H9 (cell line): ENCODE data around the gene DAPK2. TPM values are rescaled to one million over a fixed set of nuclear protein-coding genes. Genes with fewer than 3 reads are reported as not detected.

Experiments
- DNase-seq: peaks from one replicate; pipeline ENCODE4 v3.0.0-alpha.2; 2017
- H2AFZ ChIP-seq: one replicate; pipeline ENCODE4 v1.6.1; 2013; ENCODE audit warnings: mild to moderate bottlenecking, low read length, control low read depth, moderate library complexity
- H2AK5ac ChIP-seq: 2 replicates; pipeline ENCODE4 v1.6.1; 2013; ENCODE audit warnings: low read length, control low read depth, mixed read lengths; ENCODE audit not compliant: insufficient read length
- H2BK120ac ChIP-seq: one replicate; pipeline ENCODE4 v1.6.1; 2013; ENCODE audit warnings: low read depth, mild to moderate bottlenecking, low read length, control low read depth, inconsistent platforms; ENCODE audit not compliant: poor library complexity, severe bottlenecking
- H2BK12ac ChIP-seq: 2 replicates; pipeline ENCODE4 v1.6.1; 2013; ENCODE audit warnings: low read length, control low read depth, mixed read lengths, low read depth; ENCODE audit not compliant: insufficient read length
- H2BK15ac ChIP-seq: 2 replicates; pipeline ENCODE4 v1.6.1; 2013; ENCODE audit warnings: low read depth, low read length, control low read depth
- H2BK20ac ChIP-seq: one replicate; pipeline ENCODE4 v1.6.1; 2013; ENCODE audit warnings: low read depth, mild to moderate bottlenecking, low read length, control low read depth, inconsistent platforms; ENCODE audit not compliant: poor library complexity, severe bottlenecking
- H2BK5ac ChIP-seq: 2 replicates; pipeline ENCODE4 v1.6.1; 2013; ENCODE audit warnings: low read length, control low read depth, mixed read lengths; ENCODE audit not compliant: insufficient read length
- H3K14ac ChIP-seq: 2 replicates; pipeline ENCODE4 v1.6.1; 2013; ENCODE audit warnings: low read length, control low read depth; ENCODE audit not compliant: insufficient read depth
- H3K18ac ChIP-seq: 2 replicates; pipeline ENCODE4 v1.6.1; 2013; ENCODE audit warnings: low read depth, mild to moderate bottlenecking, mixed read lengths, low read length, control low read depth; ENCODE audit not compliant: insufficient read length
- H3K23ac ChIP-seq: 2 replicates; pipeline ENCODE4 v1.6.1; 2013; ENCODE audit warnings: low read length, control low read depth, mixed read lengths, low read depth; ENCODE audit not compliant: insufficient read length
- H3K23me2 ChIP-seq: 2 replicates; pipeline ENCODE4 v1.6.1; 2013; ENCODE audit warnings: low read depth, mild to moderate bottlenecking, mixed read lengths, low read length, control low read depth; ENCODE audit not compliant: insufficient read length, poor library complexity, severe bottlenecking
- H3K27ac ChIP-seq: 2 replicates; pipeline ENCODE4 v1.5.1; 2013; ENCODE audit warnings: low read length, control low read depth, mixed read lengths, low read depth; ENCODE audit not compliant: insufficient read length
- H3K27me3 ChIP-seq: 2 replicates; pipeline ENCODE4 v1.6.1; 2013; ENCODE audit warnings: low read length, control low read depth, inconsistent platforms; ENCODE audit not compliant: insufficient read depth
- H3K4ac ChIP-seq: 2 replicates; pipeline ENCODE4 v1.6.1; 2013; ENCODE audit warnings: low read depth, mild to moderate bottlenecking, control low read depth, inconsistent platforms, low read length, moderate library complexity
- H3K4me1 ChIP-seq: 2 replicates; pipeline ENCODE4 v1.6.1; 2013; ENCODE audit warnings: low read length, control low read depth, inconsistent platforms; ENCODE audit not compliant: insufficient read depth
- H3K4me2 ChIP-seq: 2 replicates; pipeline ENCODE4 v1.6.1; 2013; ENCODE audit warnings: low read length, control low read depth, mixed read lengths; ENCODE audit not compliant: insufficient read length, insufficient read depth
- H3K56ac ChIP-seq: 2 replicates; pipeline ENCODE4 v1.6.1; 2013; ENCODE audit warnings: low read depth, mild to moderate bottlenecking, mixed read lengths, low read length, control low read depth; ENCODE audit not compliant: insufficient read length
- H3K79me1 ChIP-seq: 2 replicates; pipeline ENCODE4 v1.6.1; 2013; ENCODE audit warnings: low read depth, mild to moderate bottlenecking, moderate library complexity, low read length, control low read depth, inconsistent platforms; ENCODE audit not compliant: insufficient read depth, poor library complexity, severe bottlenecking
- H3K79me2 ChIP-seq: 2 replicates; pipeline ENCODE4 v1.6.1; 2013; ENCODE audit warnings: low read length, control low read depth, inconsistent platforms; ENCODE audit not compliant: insufficient read depth
- H3K9ac ChIP-seq: 2 replicates; pipeline ENCODE4 v1.6.1; 2013; ENCODE audit warnings: low read length, control low read depth, mixed read lengths; ENCODE audit not compliant: insufficient read length; ENCODE audit errors: extremely low read depth
- H3K9me3 ChIP-seq: one replicate; pipeline ENCODE4 v1.6.1; 2013; ENCODE audit warnings: low read depth, low read length, inconsistent platforms; ENCODE audit not compliant: control insufficient read depth
- H3T11ph ChIP-seq: one replicate; pipeline ENCODE4 v1.6.1; 2013; ENCODE audit warnings: mild to moderate bottlenecking, low read length, control low read depth, inconsistent platforms
- H4K20me1 ChIP-seq: one replicate; pipeline ENCODE4 v1.6.1; 2013; ENCODE audit not compliant: control insufficient read depth, insufficient read length, insufficient read depth
- H4K5ac ChIP-seq: 2 replicates; pipeline ENCODE4 v1.6.1; 2013; ENCODE audit warnings: low read depth, mild to moderate bottlenecking, mixed read lengths, low read length, control low read depth; ENCODE audit not compliant: insufficient read length
- H4K8ac ChIP-seq: replicated peaks from 2 replicates; pipeline ENCODE4 v1.6.1; 2013; ENCODE audit warnings: low read length, control low read depth, mixed read lengths, low read depth; ENCODE audit not compliant: insufficient read length
- H4K91ac ChIP-seq: 2 replicates; pipeline ENCODE4 v1.6.1; 2013; ENCODE audit warnings: low read depth, mild to moderate bottlenecking, moderate library complexity, mixed read lengths, low read length, control low read depth; ENCODE audit not compliant: insufficient read length
- H3K27ac Mint-ChIP-seq, 3 experiments: 2 replicates in 2 of 3; 3 replicates in 1 of 3; pipeline ENCODE4 v1.8.0; 2020 to 2021; ENCODE audit warnings: mixed read lengths in 3 of 3, mild to moderate bottlenecking in 1 of 3, moderate library complexity in 1 of 3
- H3K27me3 Mint-ChIP-seq: 2 replicates; pipeline ENCODE4 v1.8.0; 2021; ENCODE audit warnings: low read depth, mild to moderate bottlenecking, moderate library complexity, mixed read lengths
- H3K36me3 Mint-ChIP-seq, 3 experiments: 2 replicates in 2 of 3; 3 replicates in 1 of 3; pipeline ENCODE4 v1.8.0; 2020 to 2021; ENCODE audit warnings: low read depth in 3 of 3, mixed read lengths in 3 of 3; ENCODE audit not compliant: insufficient read depth in 1 of 3
- H3K4me1 Mint-ChIP-seq, 2 experiments: 2 replicates each; pipeline ENCODE4 v1.8.0; 2020; ENCODE audit warnings: mixed read lengths in 2 of 2
- H3K4me3 Mint-ChIP-seq, 2 experiments: 2 replicates in 1 of 2; 3 replicates in 1 of 2; pipeline ENCODE4 v1.8.0; 2020 to 2021; ENCODE audit warnings: mild to moderate bottlenecking in 2 of 2, mixed read lengths in 2 of 2, moderate library complexity in 1 of 2
- H3K9me3 Mint-ChIP-seq, 2 experiments: 2 replicates in 1 of 2; 3 replicates in 1 of 2; pipeline ENCODE4 v1.8.0; 2020; ENCODE audit warnings: mild to moderate bottlenecking in 2 of 2, mixed read lengths in 2 of 2, moderate library complexity in 1 of 2
- CTCF ChIP-seq: fragments of 200-600 bp; sonication (generic); conservative IDR thresholded peaks from 3 replicates; pipeline ENCODE4 v1.8.0; 2021; ENCODE audit warnings: antibody characterized with exemption, mild to moderate bottlenecking
- WGBS: extraction: QIAGEN DNeasy Blood & Tissue Kit; methylation state at CpG from one replicate; pipeline ENCODE4 v1.1.7; 2013; ENCODE audit warnings: missing lambda C conversion rate, low lambda C conversion rate, mixed read lengths; ENCODE audit not compliant: insufficient read length; ENCODE audit errors: extremely low coverage; 5-methylcytosine and 5-hydroxymethylcytosine counted together
- total RNA-seq: library from RNA; stranded (reverse); gene quantifications from 2 replicates; pipeline ENCODE4 v1.2.1, GENCODE V29; 2021

DAPK2 gene
- total RNA-seq, 1 experiment from 2014 or later: 3.5 TPM

DNA sequence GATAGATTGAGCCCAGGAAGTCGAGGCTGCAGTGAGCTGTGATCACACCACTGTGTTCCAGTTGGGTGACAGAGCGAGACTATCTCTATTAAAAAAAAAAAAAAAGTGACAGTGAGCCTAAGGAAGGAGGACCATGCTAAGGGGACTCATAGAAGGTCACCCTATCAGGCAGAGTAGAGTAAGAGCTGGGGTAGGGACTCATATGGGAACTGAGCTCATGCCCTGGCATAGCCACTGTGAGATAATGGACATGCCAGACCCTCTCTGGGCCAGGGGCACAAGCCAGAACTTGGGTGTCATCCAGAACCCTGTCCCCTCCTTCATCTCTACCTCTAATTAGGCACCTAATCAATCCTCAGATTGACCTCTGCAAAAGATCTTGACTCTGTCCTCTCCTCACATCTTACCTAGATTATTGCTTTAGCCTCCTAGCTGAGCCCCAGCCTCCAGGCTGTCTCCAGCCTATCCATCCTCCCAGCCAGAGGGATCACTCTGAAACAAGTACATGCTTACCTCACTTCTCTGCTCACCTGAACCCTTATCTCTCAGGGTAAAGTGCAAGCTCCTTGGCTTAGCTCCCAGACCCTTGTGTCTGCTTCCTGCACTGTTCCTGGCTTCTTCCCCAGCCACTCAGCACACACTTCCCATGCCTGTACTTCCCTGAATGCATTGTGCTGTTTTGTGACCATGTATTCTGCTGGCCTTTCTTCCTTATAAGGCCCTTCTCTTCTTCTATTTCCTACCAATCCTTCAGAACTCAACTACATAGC is 76.4 kb downstream of the DAPK2 start:
- no peak overlapping the region for H2BK120ac ChIP-seq
- no peak overlapping the region for H3T11ph ChIP-seq
- H4K8ac ChIP-seq: no peak overlapping the region
- H3K9ac ChIP-seq: no peak overlapping the region
- H3K23me2 ChIP-seq: no peaks in the 10 kb centered on the region
- H3K79me1 ChIP-seq: no peaks in the 10 kb centered on the region
- no peaks in the 10 kb centered on the region for H3K9me3 ChIP-seq
- no peak overlapping the region for H3K18ac ChIP-seq
- H2BK12ac ChIP-seq: peak overlapping the region; percentile 15
- no peak overlapping the region for H2AK5ac ChIP-seq
- H3K4me2 ChIP-seq: no peak overlapping the region
- peaks cover 15% of the 10 kb centered on the region for H3K4me1 ChIP-seq
- no peak overlapping the region for H3K23ac ChIP-seq
- no peak overlapping the region; the same call in 1 of the 2 replicates for H3K14ac ChIP-seq
- no peak overlapping the region for H2BK15ac ChIP-seq
- H2BK20ac ChIP-seq: no peak overlapping the region
- H3K27ac Mint-ChIP-seq: no peak overlapping the region; a peak in 1 of 7 replicates
- no peaks in the 10 kb centered on the region for H3K27me3 ChIP-seq
- peak; percentile 13 for DNase-seq
- no peak overlapping the region for H3K4ac ChIP-seq
- no peaks in the 10 kb centered on the region for H4K20me1 ChIP-seq
- H3K4me3 Mint-ChIP-seq: no peak overlapping the region
- H2BK5ac ChIP-seq: no peak overlapping the region
- H3K56ac ChIP-seq: no peak overlapping the region
- no peak for TF ChIP-seq CTCF
- H3K4me1 Mint-ChIP-seq: peaks cover 58 to 65% of the 10 kb centered on the region in 2 experiments
- H3K36me3 Mint-ChIP-seq: peaks cover 1 to 11% (median 2%) of the 10 kb centered on the region in 3 experiments; a peak in 6 of 7 replicates
- H2AFZ ChIP-seq: no peak overlapping the region
- peaks cover 9% of the 10 kb centered on the region for H3K27me3 Mint-ChIP-seq
- H4K5ac ChIP-seq: no peak overlapping the region
- no peak overlapping the region for H4K91ac ChIP-seq
- peaks cover 2 to 4% of the 10 kb centered on the region in 2 experiments for H3K9me3 Mint-ChIP-seq
- no peaks in the 10 kb centered on the region for H3K79me2 ChIP-seq
- WGBS: no CpG with 5 or more reads among the region's 2 CpGs
- H3K27ac ChIP-seq: no peak overlapping the region
